ENCODE data around the gene GAREM1. TPM values are rescaled to one million over a fixed set of nuclear protein-coding genes. Genes with fewer than 3 reads are reported as not detected.
A peak's percentile ranks its signal among the peaks of the same experiment; 100 is the strongest.

Gene GAREM1
- total RNA-seq, 1 experiment from 2014 or later, result 21.4 TPM

GRCh38 chr18:32310101-32310500 is 160.6 kb downstream of the GAREM1 start:
- Mint-ChIP-seq H3K4me3 (ENCODE audit: unreplicated experiment) (no peak overlapping the region), H3K4me1 (ENCODE audit: insufficient read depth, unreplicated experiment) (peaks cover 15% of the 10 kb centered on the region), H3K27ac (ENCODE audit: low read depth, unreplicated experiment) (no peak overlapping the region), H3K36me3 (ENCODE audit: insufficient read depth, unreplicated experiment) (peaks cover 10% of the 10 kb centered on the region), H3K9me3 (ENCODE audit: unreplicated experiment) (no peaks in the 10 kb centered on the region), H3K27me3 (ENCODE audit: insufficient read depth, unreplicated experiment) (no peaks in the 10 kb centered on the region)
- no peak for TF ChIP-seq CTCF (IDR thresholded peaks at IDR 0.05; ENCODE audit: unreplicated experiment)
- BruUV-seq (replicated peaks), result no TSS peak
- intact Hi-C loops (cut with micrococcal nuclease), result no loop called here
- ChIA-PET POLR2A (interaction anchor here (0.8 to 3.2 kb wide), 8 partner anchors 8 to 159 kb away, joined by 3 to 34 read pairs (median 4); partner anchors contain the start of gene GAREM1), CTCF (interaction anchor here (1.0 to 1.7 kb wide), 6 partner anchors 16 to 239 kb away, joined by 3 to 6 read pairs (median 3); no protein-coding TSS in a partner anchor)
- DNase-seq (ENCODE audit: unreplicated experiment), result no peak

- TF ChIP-seq CTCF (IDR thresholded peaks at IDR 0.05; ENCODE audit: unreplicated experiment), result no peak
- Mint-ChIP-seq H3K9me3 (ENCODE audit: unreplicated experiment) (no peaks in the 10 kb centered on the region), H3K4me1 (ENCODE audit: insufficient read depth, unreplicated experiment) (peaks cover 19% of the 10 kb centered on the region), H3K36me3 (ENCODE audit: insufficient read depth, unreplicated experiment) (peaks cover 21% of the 10 kb centered on the region), H3K4me3 (ENCODE audit: unreplicated experiment) (no peak overlapping the region), H3K27me3 (ENCODE audit: insufficient read depth, unreplicated experiment) (no peaks in the 10 kb centered on the region), H3K27ac (ENCODE audit: low read depth, unreplicated experiment) (peak overlapping the region; percentile 49)
- BruUV-seq (replicated peaks), result TSS peak; percentile 90
- DNase-seq (ENCODE audit: unreplicated experiment), result peak; percentile 93
- intact Hi-C loops (cut with micrococcal nuclease), result loop anchor here (2.0 kb wide), 1 partner anchor 74 kb away; no protein-coding TSS in a partner anchor
- POLR2A ChIA-PET, result interaction anchor here (0.6 to 3.2 kb wide), 12 partner anchors 9 to 161 kb away, joined by 3 to 34 read pairs (median 3); partner anchors contain the start of gene GAREM1
- CTCF ChIA-PET, result interaction anchor here (0.7 to 1.8 kb wide), 8 partner anchors 10 to 162 kb away, joined by 3 to 6 read pairs (median 3); partner anchors contain the start of gene GAREM1
Measured at GRCh38 chr18:32308493-32309120, 162.1 kb downstream of the GAREM1 start.

- Mint-ChIP-seq H3K9me3 (ENCODE audit: unreplicated experiment) (no peaks in the 10 kb centered on the region), H3K36me3 (ENCODE audit: insufficient read depth, unreplicated experiment) (peaks cover 29% of the 10 kb centered on the region), H3K27ac (ENCODE audit: low read depth, unreplicated experiment) (peak overlapping the region; percentile 78), H3K4me1 (ENCODE audit: insufficient read depth, unreplicated experiment) (peaks cover 32% of the 10 kb centered on the region), H3K27me3 (ENCODE audit: insufficient read depth, unreplicated experiment) (no peaks in the 10 kb centered on the region), H3K4me3 (ENCODE audit: unreplicated experiment) (no peak overlapping the region)
- no peak for TF ChIP-seq CTCF (IDR thresholded peaks at IDR 0.05; ENCODE audit: unreplicated experiment)
- CTCF ChIA-PET, result interaction anchor here (1.2 to 2.9 kb wide), 3 partner anchors 32 to 246 kb away, joined by 3 to 21 read pairs (median 14); partner anchors contain the start of gene GAREM1
- POLR2A ChIA-PET, result interaction anchor here (1.0 to 3.0 kb wide), 7 partner anchors 13 to 166 kb away, joined by 3 to 23 read pairs (median 10); partner anchors contain the start of gene GAREM1
- BruUV-seq (replicated peaks), result no TSS peak
- DNase-seq (ENCODE audit: unreplicated experiment), result no peak
- intact Hi-C loops (cut with micrococcal nuclease), result no loop called here
Measured at GRCh38 chr18:32303400-32303799, 167.3 kb downstream of the GAREM1 start.

GRCh38 chr18:32302806-32303205 is 167.9 kb downstream of the GAREM1 start:
- H3K4me3 Mint-ChIP-seq (ENCODE audit: unreplicated experiment), result no peak overlapping the region
- CTCF ChIA-PET, result interaction anchor here (1.1 to 2.9 kb wide), 4 partner anchors 10 to 246 kb away, joined by 3 to 21 read pairs (median 9); partner anchors contain the start of gene GAREM1
- no peak for DNase-seq (ENCODE audit: unreplicated experiment)

More at GRCh38 chr18:32302806-32303205, 167.9 kb downstream of the GAREM1 start:
- peaks cover 32% of the 10 kb centered on the region for H3K4me1 Mint-ChIP-seq (ENCODE audit: insufficient read depth, unreplicated experiment)
- no peaks in the 10 kb centered on the region for H3K27me3 Mint-ChIP-seq (ENCODE audit: insufficient read depth, unreplicated experiment)
- no peak for TF ChIP-seq CTCF (IDR thresholded peaks at IDR 0.05; ENCODE audit: unreplicated experiment)
- POLR2A ChIA-PET, result interaction anchor here (0.5 to 3.0 kb wide), 11 partner anchors 10 to 167 kb away, joined by 3 to 23 read pairs (median 6); partner anchors contain the start of gene GAREM1
- peaks cover 29% of the 10 kb centered on the region for H3K36me3 Mint-ChIP-seq (ENCODE audit: insufficient read depth, unreplicated experiment)
- intact Hi-C loops (cut with micrococcal nuclease), result no loop called here
- H3K9me3 Mint-ChIP-seq (ENCODE audit: unreplicated experiment), result no peaks in the 10 kb centered on the region
- H3K27ac Mint-ChIP-seq (ENCODE audit: low read depth, unreplicated experiment), result peak overlapping the region; percentile 78
- BruUV-seq (replicated peaks), result no TSS peak
